K562 (cell line): ENCODE data around the gene HOXB13. TPM values are rescaled to one million over a fixed set of nuclear protein-coding genes. Genes with fewer than 3 reads are reported as not detected.

Experiments used
- ATAC-seq: fragments of 200-7000 bp; cut with Tn5 transposase; 3 replicates; pipeline ENCODE4 v1.9.1; 2020; ENCODE audit warnings: moderate library complexity
- BruUV-seq: library from RNA; stranded (reverse); fragments of 400-500 nt; replicated peaks from 2 replicates; lab custom pipeline; 2021; lab: Mats Ljungman, UMichigan
- CTCF ChIA-PET: fragments of 300-600 bp; formaldehyde crosslinking; extraction: SDS; loops from one replicate; lab custom pipeline; 2021; ENCODE audit warnings: low intra/inter-chr PET ratio; lab: Yijun Ruan, JAX
- POLR2A ChIA-PET: fragments of 300-600, 350-650 bp; sonication (Branson Sonifier 250); formaldehyde crosslinking; extraction: SDS; loops from one replicate; lab custom pipeline; 2021; ENCODE audit warnings: antibody characterized with exemption, inconsistent platforms; lab: Yijun Ruan, JAX
- DNase-seq, 4 experiments: peaks; one replicate each; pipeline versions ENCODE4 v3.0.0 to v3.0.0-alpha.2; 2011 to 2018; ENCODE audit warnings: low spot score in 3 of 4, mixed read lengths in 3 of 4; ENCODE audit errors: extremely low read depth in 1 of 4
- FAIRE-seq: peaks from 2 replicates; lab custom pipeline; 2011; peaks lifted over from hg19 to GRCh38; lab: Jason Lieb, UNC
- H2AFZ ChIP-seq: 2 replicates; pipeline ENCODE4 v1.6.0; 2011; ENCODE audit warnings: low read depth, low read length, control low read depth, inconsistent platforms
- H3K27ac ChIP-seq: fragments of 200-600 bp; 3 replicates; pipeline ENCODE4 v1.8.0; 2011; ENCODE audit warnings: low read depth, mild to moderate bottlenecking, control low read depth, inconsistent platforms, low read length, moderate library complexity, mixed read lengths; ENCODE audit errors: extremely low read depth
- H3K27me3 ChIP-seq, 2 experiments: fragments of 300-600 bp in 1 of 2; 2 replicates in 1 of 2; 3 replicates in 1 of 2; pipeline versions ENCODE4 v1.6.0 to v1.8.0; 2011; ENCODE audit warnings: inconsistent platforms in 2 of 2, low read length in 2 of 2, mild to moderate bottlenecking in 1 of 2, mixed read lengths in 1 of 2, moderate library complexity in 1 of 2; ENCODE audit not compliant: control insufficient read depth in 2 of 2, insufficient read depth in 2 of 2
- H3K36me3 ChIP-seq: fragments of 300-600 bp; 3 replicates; pipeline ENCODE4 v1.8.0; 2011; ENCODE audit warnings: mild to moderate bottlenecking, low read length, inconsistent platforms; ENCODE audit not compliant: control insufficient read depth, insufficient read depth
- H3K4me1 ChIP-seq, 2 experiments: fragments of 200-600 bp in 1 of 2; replicated peaks in 1 of 2; 2 replicates in 1 of 2; 3 replicates in 1 of 2; pipeline versions ENCODE4 v1.5.1 to v1.8.0; 2011; ENCODE audit warnings: inconsistent platforms in 2 of 2, low read length in 2 of 2, mild to moderate bottlenecking in 1 of 2, mixed read lengths in 1 of 2, moderate library complexity in 1 of 2; ENCODE audit not compliant: control insufficient read depth in 2 of 2, insufficient read depth in 2 of 2
- H3K4me2 ChIP-seq: 2 replicates; pipeline ENCODE4 v1.6.1; 2011; ENCODE audit warnings: low read length, control low read depth, inconsistent platforms, mixed read lengths; ENCODE audit not compliant: insufficient read depth
- H3K4me3 ChIP-seq: fragments of 200-600 bp; sonication (generic), shearing (Covaris generic); 2 replicates; pipeline ENCODE4 v1.5.1; 2016; ENCODE audit warnings: control low read depth, inconsistent platforms
- H3K79me2 ChIP-seq: fragments of 200-600 bp; 3 replicates; pipeline ENCODE4 v1.8.0; 2011; ENCODE audit warnings: low read length, inconsistent platforms; ENCODE audit not compliant: control insufficient read depth, insufficient read depth
- H3K9ac ChIP-seq, 2 experiments: 2 replicates each; pipeline versions ENCODE4 v1.6.0 to v1.6.1; 2011; ENCODE audit warnings: low read depth in 2 of 2, low read length in 2 of 2, control low read depth in 1 of 2, inconsistent platforms in 1 of 2, mild to moderate bottlenecking in 1 of 2, mixed read lengths in 1 of 2; ENCODE audit not compliant: insufficient read depth in 1 of 2
- H3K9me1 ChIP-seq: one replicate; pipeline ENCODE4 v1.6.0; 2011; ENCODE audit warnings: inconsistent platforms, mild to moderate bottlenecking, low read length, moderate library complexity; ENCODE audit not compliant: control insufficient read depth, insufficient read depth
- H3K9me3 ChIP-seq: replicated peaks from 2 replicates; pipeline ENCODE4 v1.5.1; 2011; ENCODE audit warnings: low read depth, low read length, inconsistent platforms; ENCODE audit not compliant: control insufficient read depth, insufficient read depth
- H4K20me1 ChIP-seq: replicated peaks from 2 replicates; pipeline ENCODE4 v1.6.1; 2011; ENCODE audit warnings: low read length, inconsistent platforms, mixed read lengths; ENCODE audit not compliant: control insufficient read depth, insufficient read depth
- CBX2 ChIP-seq: fragments of 200-600 bp; sonication (generic); IDR thresholded peaks from one replicate; pipeline ENCODE4 v1.6.1; 2012; ENCODE audit warnings: mild to moderate bottlenecking, low read length, inconsistent platforms; ENCODE audit not compliant: insufficient read depth, poor library complexity, severe bottlenecking
- CREBBP ChIP-seq: IDR thresholded peaks from one replicate; pipeline ENCODE4 v1.6.1; 2012; ENCODE audit warnings: low read depth, mild to moderate bottlenecking, control low read depth, inconsistent platforms, low read length
- DPF2 ChIP-seq: fragments of 450-650 bp; IDR thresholded peaks from 2 replicates; pipeline ENCODE4 v1.6.1; 2016
- ESRRB ChIP-seq: fragments of 250-450 bp; sonication (Bioruptor Pico); IDR thresholded peaks from 2 replicates; pipeline ENCODE4 v1.5.0; 2020; ENCODE audit warnings: mild to moderate bottlenecking, moderate library complexity, borderline replicate concordance
- FOXP1 ChIP-seq: sonication (generic); formaldehyde crosslinking; IDR thresholded peaks from 2 replicates; pipeline ENCODE4 v1.8.0; 2022; ENCODE audit warnings: mild to moderate bottlenecking, missing genetic modification reagents
- GABPB2 ChIP-seq: fragments of 250-450 bp; sonication (Bioruptor Pico); conservative IDR thresholded peaks from 2 replicates; pipeline ENCODE4 v1.5.1; 2021; ENCODE audit warnings: mild to moderate bottlenecking
- ZFP30 ChIP-seq: fragments of 250-450 bp; sonication (Bioruptor Pico); IDR thresholded peaks from 2 replicates; pipeline ENCODE4 v1.8.0; 2022; ENCODE audit warnings: moderate library complexity, mild to moderate bottlenecking, inconsistent platforms, borderline replicate concordance
- ZNF143 ChIP-seq: sonication (generic); formaldehyde crosslinking; IDR thresholded peaks from 2 replicates; pipeline ENCODE4 v1.9.0; 2022; ENCODE audit warnings: mild to moderate bottlenecking, missing genetic modification reagents
- WGBS: fragments of 100-300 bp; shearing (Covaris generic); methylation state at CpG from one replicate; pipeline ENCODE4 v1.1.6; 2016; ENCODE audit warnings: low coverage, mixed read lengths; ENCODE audit not compliant: insufficient coverage; ENCODE audit errors: missing lambda C conversion rate; 5-methylcytosine and 5-hydroxymethylcytosine counted together
- in situ Hi-C: fragments of 300-500 bp; cut with MboI; formaldehyde crosslinking; loops from 4 replicates; pipeline ENCODE4 v1.15.0; 2018; ENCODE audit warnings: inconsistent platforms, mixed read lengths
- intact Hi-C: fragments of 100-400 bp; cut with micrococcal nuclease; formaldehyde crosslinking; loops from 2 replicates; pipeline ENCODE4 v1.14.2; 2022
- polyA plus RNA-seq, 8 experiments: library from polyadenylated mRNA; depleted of rRNA in 4 of 8; stranded (reverse) in 5 of 8; unstranded in 3 of 8; fragments of >200 nt; fragmentation: Nextera tagmentation in 2 of 8; fragmentation: Illumina TruSeq in 1 of 8; extraction: Ambion mirVana in 2 of 8; extraction: Trizol in 1 of 8; gene quantifications; 2 replicates each; pipeline versions ENCODE4 v1.2.1 to v1.2.3, GENCODE V29; 2011 to 2014; ENCODE audit warnings: inconsistent platforms in 1 of 8, missing spikeins in 1 of 8
- total RNA-seq, 7 experiments: library from RNA; depleted of rRNA in 6 of 7; stranded (reverse); fragments of >200 nt in 6 of 7; fragmentation: Illumina TruSeq in 2 of 7; extraction: Trizol in 2 of 7; gene quantifications; 2 replicates each; pipeline versions ENCODE4 v1.2.1 to v1.2.3, GENCODE V29; 2011 to 2021; ENCODE audit warnings: low replicate concordance in 1 of 7
- TF ChIP-seq, protein P1 (sequence below), 3 experiments: fragments of 200-800 bp in 1 of 3; fragments of 250-450 bp in 1 of 3; fragments of 450-650 bp in 1 of 3; sonication (Bioruptor Pico) in 1 of 3; sonication (Bioruptor generic) in 1 of 3; formaldehyde crosslinking in 1 of 3; IDR thresholded peaks; 2 replicates each; pipeline versions ENCODE4 v1.6.1 to v1.8.0; 2016 to 2022; ENCODE audit warnings: mild to moderate bottlenecking in 2 of 3, missing genetic modification characterization in 2 of 3, missing compliant biosample characterization in 1 of 3, moderate library complexity in 1 of 3
- TF ChIP-seq, protein P2 (sequence below): fragments of 250-450 bp; sonication (Bioruptor Pico); IDR thresholded peaks from 2 replicates; pipeline ENCODE4 v1.4.0; 2020

HOXB13 gene
- total and polyA plus RNA-seq, 9 of the 15 experiments (the other 6 are each of a cell fraction or from before 2014, with no cell fraction given), result not detected

DNA sequence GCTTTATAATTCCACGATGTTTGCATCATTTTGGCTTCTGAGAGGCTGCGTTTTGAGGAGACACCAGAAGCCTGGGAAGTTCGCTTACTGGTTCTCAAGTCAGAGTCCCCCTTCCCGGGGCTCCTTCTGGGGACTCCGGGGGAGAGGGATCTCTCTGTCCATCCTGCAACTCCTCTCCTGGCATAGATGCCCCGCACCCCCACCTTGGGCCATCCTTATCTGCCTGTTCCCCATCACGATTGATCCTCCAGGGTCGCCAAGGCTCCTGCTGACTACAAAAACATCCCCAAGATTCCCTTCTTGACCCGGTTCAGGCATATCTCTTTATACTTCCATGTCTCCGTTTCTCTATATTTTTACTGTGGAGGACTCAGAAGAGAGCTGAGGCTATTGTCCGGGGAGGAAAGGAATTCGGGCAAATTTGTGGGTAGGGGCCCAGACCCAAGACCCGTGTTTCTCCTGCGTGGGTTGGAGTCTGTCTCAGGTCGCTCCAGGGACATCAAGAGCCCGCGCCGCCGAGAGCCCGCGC lies 18.4 kb upstream of the HOXB13 start:
- ChIA-PET CTCF (no interaction called here), POLR2A (interaction anchor here (0.7 kb wide), 1 partner anchor 18 kb away, joined by 3 read pairs; no protein-coding TSS in a partner anchor)
- H2AFZ ChIP-seq, result no peak overlapping the region
- DNase-seq (no peak), ATAC-seq (no peak), FAIRE-seq (no peak)
- in situ Hi-C loops, result no loop called here
- no peak overlapping the region for H3K27ac ChIP-seq
- 0 out of 2 replicates have a peak, but pooled peaks cover 11% of the 10 kb centered on the region for H4K20me1 ChIP-seq
- H3K27me3 ChIP-seq, result peaks cover 71% of the 10 kb centered on the region in 2 experiments
- H3K9me1 ChIP-seq, result no peaks in the 10 kb centered on the region
- no peak overlapping the region for H3K4me3 ChIP-seq
- BruUV-seq, result no TSS peak
- intact Hi-C loops, result no loop called here
- no peak overlapping the region for H3K4me2 ChIP-seq
- 3% methylated on average over 15 of the region's 21 CpGs for WGBS
- peaks cover 0 to 8% of the 10 kb centered on the region in 2 experiments; a peak in 1 of 5 replicates for H3K4me1 ChIP-seq
- no peaks in the 10 kb centered on the region for H3K9me3 ChIP-seq
- H3K36me3 ChIP-seq, result no peaks in the 10 kb centered on the region
- no peaks in the 10 kb centered on the region for H3K79me2 ChIP-seq
- no peak overlapping the region for H3K9ac ChIP-seq
- TF ChIP-seq DPF2 (no peak), CREBBP (no peak), FOXP1 (CRISPR knock-in tag) (no peak), ZNF143 (no peak), CBX2 (no peak), ZFP30 (CRISPR knock-in tag) (no peak), ESRRB (CRISPR knock-in tag) (no peak), GABPB2 (CRISPR knock-in tag) (no peak)
- TF ChIP-seq, protein P1, sequence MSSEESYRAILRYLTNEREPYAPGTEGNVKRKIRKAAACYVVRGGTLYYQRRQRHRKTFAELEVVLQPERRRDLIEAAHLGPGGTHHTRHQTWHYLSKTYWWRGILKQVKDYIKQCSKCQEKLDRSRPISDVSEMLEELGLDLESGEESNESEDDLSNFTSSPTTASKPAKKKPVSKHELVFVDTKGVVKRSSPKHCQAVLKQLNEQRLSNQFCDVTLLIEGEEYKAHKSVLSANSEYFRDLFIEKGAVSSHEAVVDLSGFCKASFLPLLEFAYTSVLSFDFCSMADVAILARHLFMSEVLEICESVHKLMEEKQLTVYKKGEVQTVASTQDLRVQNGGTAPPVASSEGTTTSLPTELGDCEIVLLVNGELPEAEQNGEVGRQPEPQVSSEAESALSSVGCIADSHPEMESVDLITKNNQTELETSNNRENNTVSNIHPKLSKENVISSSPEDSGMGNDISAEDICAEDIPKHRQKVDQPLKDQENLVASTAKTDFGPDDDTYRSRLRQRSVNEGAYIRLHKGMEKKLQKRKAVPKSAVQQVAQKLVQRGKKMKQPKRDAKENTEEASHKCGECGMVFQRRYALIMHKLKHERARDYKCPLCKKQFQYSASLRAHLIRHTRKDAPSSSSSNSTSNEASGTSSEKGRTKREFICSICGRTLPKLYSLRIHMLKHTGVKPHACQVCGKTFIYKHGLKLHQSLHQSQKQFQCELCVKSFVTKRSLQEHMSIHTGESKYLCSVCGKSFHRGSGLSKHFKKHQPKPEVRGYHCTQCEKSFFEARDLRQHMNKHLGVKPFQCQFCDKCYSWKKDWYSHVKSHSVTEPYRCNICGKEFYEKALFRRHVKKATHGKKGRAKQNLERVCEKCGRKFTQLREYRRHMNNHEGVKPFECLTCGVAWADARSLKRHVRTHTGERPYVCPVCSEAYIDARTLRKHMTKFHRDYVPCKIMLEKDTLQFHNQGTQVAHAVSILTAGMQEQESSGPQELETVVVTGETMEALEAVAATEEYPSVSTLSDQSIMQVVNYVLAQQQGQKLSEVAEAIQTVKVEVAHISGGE (CRISPR knock-in tag; IDR thresholded peaks at IDR 0.05), result no peak
- TF ChIP-seq, protein P2, sequence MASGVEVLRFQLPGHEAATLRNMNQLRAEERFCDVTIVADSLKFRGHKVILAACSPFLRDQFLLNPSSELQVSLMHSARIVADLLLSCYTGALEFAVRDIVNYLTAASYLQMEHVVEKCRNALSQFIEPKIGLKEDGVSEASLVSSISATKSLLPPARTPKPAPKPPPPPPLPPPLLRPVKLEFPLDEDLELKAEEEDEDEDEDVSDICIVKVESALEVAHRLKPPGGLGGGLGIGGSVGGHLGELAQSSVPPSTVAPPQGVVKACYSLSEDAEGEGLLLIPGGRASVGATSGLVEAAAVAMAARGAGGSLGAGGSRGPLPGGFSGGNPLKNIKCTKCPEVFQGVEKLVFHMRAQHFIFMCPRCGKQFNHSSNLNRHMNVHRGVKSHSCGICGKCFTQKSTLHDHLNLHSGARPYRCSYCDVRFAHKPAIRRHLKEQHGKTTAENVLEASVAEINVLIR (CRISPR knock-in tag), result no peak
